GM18502 (cell line): ENCODE measurements around the gene ATPAF2.

Source experiments
- ATAC-seq: cut with Tn5 transposase; IDR thresholded peaks from one replicate; pipeline ENCODE4 v1.9.1; 2021; ENCODE audit warnings: mild to moderate bottlenecking; ENCODE audit not compliant: unreplicated experiment, poor library complexity

ATPAF2 gene

GRCh38 chr17:17988427-17988945, 50.5 kb downstream of the ATPAF2 start:
- no peak for ATAC-seq

GRCh38 chr17:17987901-17988300, 51.1 kb downstream of the ATPAF2 start:
- ATAC-seq = no peak

GRCh38 chr17:17987187-17987896, 51.6 kb downstream of the ATPAF2 start:
- ATAC-seq = no peak

GRCh38 chr17:17985555-17985954, 53.4 kb downstream of the ATPAF2 start:
- no peak for ATAC-seq

GRCh38 chr17:17985153-17985552, 53.8 kb downstream of the ATPAF2 start:
- ATAC-seq = no peak

GRCh38 chr17:17983776-17984175, 55.2 kb downstream of the ATPAF2 start:
- ATAC-seq = no peak

GRCh38 chr17:17983376-17983775, 55.6 kb downstream of the ATPAF2 start:
- no peak for ATAC-seq

- ATAC-seq = no peak
These were observed 56.2 kb downstream of the ATPAF2 start for GRCh38 chr17:17982801-17983200.

- ATAC-seq = no peak
These were observed 57.6 kb downstream of the ATPAF2 start for GRCh38 chr17:17981330-17981729.

GRCh38 chr17:17979778-17980177, 59.2 kb downstream of the ATPAF2 start:
- no peak for ATAC-seq

GRCh38 chr17:17978481-17979424, 60.2 kb downstream of the ATPAF2 start:
- ATAC-seq = no peak

GRCh38 chr17:17976931-17977570, 61.9 kb downstream of the ATPAF2 start:
- ATAC-seq = no peak

- ATAC-seq = no peak
These were observed 63.5 kb downstream of the ATPAF2 start for GRCh38 chr17:17975436-17975835.

- ATAC-seq = peak; percentile 0
These were observed 66.1 kb downstream of the ATPAF2 start for GRCh38 chr17:17972952-17973254.

- peak; percentile 94 for ATAC-seq
These were observed 66.6 kb downstream of the ATPAF2 start, which contains the start of the genes DRC3 and TOM1L2 for GRCh38 chr17:17972126-17972951. Gene DRC3, plus strand, starts transcription at chr17:17972862. Its CDS starts 4,737 bp downstream, at chr17:17977599. Gene TOM1L2, minus strand, starts transcription at chr17:17972400. Its CDS starts 87 bp downstream, at chr17:17972313.

GRCh38 chr17:17971431-17972125, 67.4 kb downstream of the ATPAF2 start:
- ATAC-seq = no peak

GRCh38 chr17:17970699-17971430, 68.1 kb downstream of the ATPAF2 start:
- ATAC-seq = no peak
